H1 (cell line): ENCODE data around the gene ANKRD13B. TPM values are rescaled to one million over a fixed set of nuclear protein-coding genes. Genes with fewer than 3 reads are reported as not detected.
A peak's percentile ranks its signal among the peaks of the same experiment; 100 is the strongest.

Experiments
- CTCF ChIA-PET: fragments of 300-600 bp; sonication (Branson Sonifier 250); formaldehyde crosslinking; loops from one replicate; lab custom pipeline; 2021; ENCODE audit not compliant: partially characterized antibody; lab: Charles Lee
- POLR2A ChIA-PET: fragments of 300-600 bp; sonication (Branson Sonifier 250); formaldehyde crosslinking; loops from one replicate; lab custom pipeline; 2021; ENCODE audit warnings: inconsistent platforms; ENCODE audit not compliant: partially characterized antibody; lab: Charles Lee
- DNase-seq, 2 experiments: peaks; one replicate each; pipeline versions ENCODE4 v3.0.0 to v3.0.0-alpha.2; 2010 to 2022; ENCODE audit warnings: low spot score in 2 of 2, low read depth in 1 of 2, mixed read lengths in 1 of 2
- FAIRE-seq: peaks from 2 replicates; lab custom pipeline; 2011; peaks lifted over from hg19 to GRCh38; lab: Jason Lieb, UNC
- H2AFZ ChIP-seq: 2 replicates; pipeline ENCODE4 v1.8.1; 2012; ENCODE audit warnings: low read length, inconsistent platforms
- H2AK5ac ChIP-seq: 2 replicates; pipeline ENCODE4 v1.6.1; 2013; ENCODE audit warnings: low read depth, low read length
- H2BK120ac ChIP-seq: replicated peaks from 2 replicates; pipeline ENCODE3; 2013; ENCODE audit warnings: low read depth, low read length, inconsistent platforms
- H2BK12ac ChIP-seq: 2 replicates; pipeline ENCODE4 v1.6.1; 2013; ENCODE audit warnings: low read depth, low read length
- H2BK15ac ChIP-seq: 2 replicates; pipeline ENCODE4 v1.6.1; 2013; ENCODE audit warnings: low read length
- H2BK20ac ChIP-seq: 2 replicates; pipeline ENCODE4 v1.6.1; 2013; ENCODE audit warnings: low read length
- H2BK5ac ChIP-seq: 2 replicates; pipeline ENCODE4 v1.6.1; 2013; ENCODE audit warnings: low read depth, low read length
- H3K14ac ChIP-seq: 2 replicates; pipeline ENCODE4 v1.6.1; 2013; ENCODE audit warnings: inconsistent platforms; ENCODE audit not compliant: insufficient read length
- H3K18ac ChIP-seq: 2 replicates; pipeline ENCODE4 v1.6.1; 2013; ENCODE audit warnings: low read length; ENCODE audit errors: extremely low read depth
- H3K23ac ChIP-seq: 2 replicates; pipeline ENCODE4 v1.6.1; 2013; ENCODE audit warnings: inconsistent platforms; ENCODE audit not compliant: insufficient read length
- H3K23me2 ChIP-seq: 2 replicates; pipeline ENCODE4 v1.6.1; 2013; ENCODE audit warnings: low read depth, low read length
- H3K27ac ChIP-seq: 2 replicates; pipeline ENCODE4 v1.6.1; 2011; ENCODE audit warnings: low read depth, low read length, inconsistent platforms
- H3K27me3 ChIP-seq, 4 experiments: replicated peaks in 1 of 4; 1 replicate in 1 of 4; 2 replicates in 3 of 4; pipeline versions ENCODE4 v1.6.1 to v1.8.1; 2011 to 2013; ENCODE audit warnings: low read length in 3 of 4, mild to moderate bottlenecking in 3 of 4, inconsistent platforms in 2 of 4, mixed read lengths in 2 of 4, moderate library complexity in 1 of 4; ENCODE audit not compliant: control insufficient read depth in 3 of 4, insufficient read depth in 3 of 4; ENCODE audit errors: extremely low read depth in 1 of 4
- H3K36me3 ChIP-seq, 4 experiments: 2 replicates each; pipeline versions ENCODE4 v1.6.1 to v1.8.1; 2011 to 2013; ENCODE audit warnings: mild to moderate bottlenecking in 4 of 4, low read length in 3 of 4, moderate library complexity in 2 of 4, control low read depth in 1 of 4, inconsistent platforms in 1 of 4; ENCODE audit not compliant: insufficient read depth in 4 of 4, control insufficient read depth in 2 of 4
- H3K4ac ChIP-seq: replicated peaks from 2 replicates; pipeline ENCODE3; 2013; ENCODE audit warnings: low read length, low read depth, mixed read lengths, inconsistent platforms; ENCODE audit not compliant: insufficient read length
- H3K4me1 ChIP-seq, 4 experiments: replicated peaks in 1 of 4; 1 replicate in 1 of 4; 2 replicates in 3 of 4; pipeline versions ENCODE4 v1.6.1 to v1.8.1; 2011 to 2013; ENCODE audit warnings: low read length in 3 of 4, inconsistent platforms in 2 of 4, mixed read lengths in 1 of 4; ENCODE audit not compliant: insufficient read depth in 4 of 4, control insufficient read depth in 3 of 4
- H3K4me2 ChIP-seq, 2 experiments: 2 replicates each; pipeline versions ENCODE4 v1.6.1 to v1.8.1; 2011 to 2013; ENCODE audit warnings: low read depth in 2 of 2, low read length in 2 of 2, control low read depth in 1 of 2, inconsistent platforms in 1 of 2, mild to moderate bottlenecking in 1 of 2; ENCODE audit not compliant: insufficient read depth in 1 of 2
- H3K4me3 ChIP-seq, 4 experiments: fragments of 200-600, 300-600 bp in 1 of 4; sonication (generic), shearing (Covaris generic), sonication (Bioruptor Twin) in 1 of 4; 2 replicates each; pipeline versions ENCODE4 v1.5.1 to v1.8.1; 2011 to 2016; ENCODE audit warnings: low read length in 4 of 4, low read depth in 3 of 4, control low read depth in 2 of 4, inconsistent platforms in 2 of 4, mild to moderate bottlenecking in 2 of 4, mixed read lengths in 1 of 4, moderate library complexity in 1 of 4; ENCODE audit not compliant: insufficient read depth in 2 of 4; ENCODE audit errors: extremely low read depth in 1 of 4
- H3K56ac ChIP-seq: replicated peaks from 2 replicates; pipeline ENCODE3; 2013; ENCODE audit warnings: low read depth, mild to moderate bottlenecking, mixed read lengths, low read length, inconsistent platforms; ENCODE audit not compliant: insufficient read length
- H3K79me1 ChIP-seq: 2 replicates; pipeline ENCODE4 v1.6.1; 2013; ENCODE audit warnings: low read depth, low read length, control low read depth
- H3K79me2 ChIP-seq, 2 experiments: 2 replicates each; pipeline versions ENCODE4 v1.6.1 to v1.8.1; 2012 to 2013; ENCODE audit warnings: low read length in 2 of 2, mild to moderate bottlenecking in 2 of 2, inconsistent platforms in 1 of 2; ENCODE audit not compliant: insufficient read depth in 2 of 2, control insufficient read depth in 1 of 2
- H3K9ac ChIP-seq, 4 experiments: replicated peaks in 1 of 4; 1 replicate in 1 of 4; 2 replicates in 3 of 4; pipeline versions ENCODE4 v1.6.1 to v1.8.1; 2011 to 2013; ENCODE audit warnings: low read depth in 3 of 4, low read length in 3 of 4, control low read depth in 2 of 4, mild to moderate bottlenecking in 2 of 4, moderate library complexity in 2 of 4, inconsistent platforms in 1 of 4; ENCODE audit errors: extremely low read depth in 1 of 4
- H3K9me3 ChIP-seq, 2 experiments: 2 replicates each; pipeline versions ENCODE4 v1.6.1 to v1.8.1; 2012 to 2013; ENCODE audit warnings: mild to moderate bottlenecking in 2 of 2, moderate library complexity in 2 of 2, control low read depth in 1 of 2, inconsistent platforms in 1 of 2, low read depth in 1 of 2, low read length in 1 of 2, mixed read lengths in 1 of 2; ENCODE audit not compliant: insufficient read depth in 2 of 2
- H4K20me1 ChIP-seq, 2 experiments: replicated peaks in 1 of 2; 2 replicates each; pipeline versions ENCODE3 to v1.8.1; 2011 to 2013; ENCODE audit warnings: inconsistent platforms in 2 of 2, low read length in 2 of 2, mild to moderate bottlenecking in 1 of 2; ENCODE audit not compliant: insufficient read depth in 2 of 2, control insufficient read depth in 1 of 2
- H4K5ac ChIP-seq: 2 replicates; pipeline ENCODE4 v1.6.1; 2013; ENCODE audit warnings: low read length, low read depth, mixed read lengths, inconsistent platforms; ENCODE audit not compliant: insufficient read length
- H4K8ac ChIP-seq: 2 replicates; pipeline ENCODE4 v1.8.0; 2013; ENCODE audit warnings: mild to moderate bottlenecking, moderate library complexity, low read length, inconsistent platforms; ENCODE audit not compliant: insufficient read depth; ENCODE audit errors: extremely low read depth
- H4K91ac ChIP-seq: replicated peaks from 2 replicates; pipeline ENCODE3; 2013; ENCODE audit warnings: low read length, mixed read lengths, inconsistent platforms; ENCODE audit not compliant: insufficient read length
- ASH2L ChIP-seq: fragments of 200-600, 300-600 bp; sonication (generic); IDR thresholded peaks from one replicate; pipeline ENCODE4 v1.7.1; 2017; ENCODE audit warnings: low read length
- CBX8 ChIP-seq: fragments of 300-800, 300-1000 bp; sonication (generic); IDR thresholded peaks from 2 replicates; pipeline ENCODE4 v1.7.1; 2016; ENCODE audit warnings: low read depth, low read length, borderline replicate concordance
- JUN ChIP-seq: IDR thresholded peaks from 2 replicates; pipeline ENCODE4 v1.6.1; 2011; ENCODE audit warnings: low read depth, mild to moderate bottlenecking, improper control_type of control experiment, low read length
- KDM1A ChIP-seq: fragments of 200-600, 300-600 bp; sonication (generic); IDR thresholded peaks from 2 replicates; pipeline ENCODE4 v1.7.1; 2016; ENCODE audit warnings: mild to moderate bottlenecking, low read length, borderline replicate concordance
- MAFK ChIP-seq: IDR thresholded peaks from 2 replicates; pipeline ENCODE4 v1.6.1; 2012; ENCODE audit warnings: low read depth, mild to moderate bottlenecking, improper control_type of control experiment, low read length
- PHF8 ChIP-seq: fragments of 200-600 bp; sonication (generic); conservative IDR thresholded peaks from 2 replicates; pipeline ENCODE4 v1.7.1; 2012; ENCODE audit warnings: low read depth, mild to moderate bottlenecking, inconsistent platforms, low read length, moderate library complexity
- POLR2AphosphoS5 ChIP-seq: IDR thresholded peaks from 2 replicates; pipeline ENCODE4 v1.6.1; 2011; ENCODE audit warnings: low read depth, low read length
- POU5F1 ChIP-seq: IDR thresholded peaks from 2 replicates; pipeline ENCODE4 v1.6.1; 2011; ENCODE audit warnings: low read depth, mild to moderate bottlenecking, low read length, moderate library complexity
- RBBP5 ChIP-seq: IDR thresholded peaks from 2 replicates; pipeline ENCODE4 v1.7.1; 2012; ENCODE audit warnings: low read depth, mild to moderate bottlenecking, inconsistent platforms, low read length, moderate library complexity, borderline replicate concordance
- SRF ChIP-seq: IDR thresholded peaks from 2 replicates; pipeline ENCODE4 v1.6.1; 2011; ENCODE audit warnings: mild to moderate bottlenecking, low read depth, low read length, moderate library complexity
- TAF7 ChIP-seq: optimal IDR thresholded peaks from 2 replicates; pipeline ENCODE3; 2011; ENCODE audit warnings: low read depth, mild to moderate bottlenecking, inconsistent platforms, low read length, moderate library complexity, borderline replicate concordance
- YY1 ChIP-seq: IDR thresholded peaks from 2 replicates; pipeline ENCODE4 v1.6.1; 2011; ENCODE audit warnings: low read depth, mild to moderate bottlenecking, low read length
- WGBS, 2 experiments: shearing (Covaris generic) in 1 of 2; methylation state at CpG; one replicate each; pipeline versions ENCODE4 v1.1.6 to v1.1.7; 2013 to 2015; ENCODE audit warnings: low lambda C conversion rate in 2 of 2, mixed read lengths in 2 of 2, inconsistent platforms in 1 of 2, low coverage in 1 of 2, missing lambda C conversion rate in 1 of 2; ENCODE audit not compliant: insufficient replicate concordance in 2 of 2, insufficient coverage in 1 of 2, insufficient read length in 1 of 2; ENCODE audit errors: extremely low coverage in 1 of 2, missing lambda C conversion rate in 1 of 2; 5-methylcytosine and 5-hydroxymethylcytosine counted together
- polyA plus RNA-seq, 7 experiments: library from polyadenylated mRNA; depleted of rRNA in 3 of 7; stranded (reverse) in 5 of 7; unstranded in 2 of 7; fragments of >200 nt in 5 of 7; fragments of 200-250 nt in 2 of 7; gene quantifications; 1 replicate in 5 of 7; 2 replicates in 1 of 7; 4 replicates in 1 of 7; pipeline versions ENCODE4 v1.2.1 to v1.2.3, GENCODE V29; 2011 to 2013; ENCODE audit warnings: missing spikeins in 2 of 7, mixed read lengths in 2 of 7
- total RNA-seq: library from RNA; stranded (reverse); fragmentation: NEBNext Ultra II Directional; extraction: Animal tissue kit (Norgen Biotek cat#: 25700); gene quantifications from 2 replicates; pipeline ENCODE4 v1.2.1, GENCODE V29; 2021
- TF ChIP-seq, protein P1 (sequence below): IDR thresholded peaks from 2 replicates; pipeline ENCODE4 v1.6.1; 2011; ENCODE audit warnings: low read length, improper control_type of control experiment

The ANKRD13B gene
- total and polyA plus RNA-seq, 2 of the 8 experiments (the other 6 are each of a cell fraction or from before 2014, with no cell fraction given) = 16.4 to 48.5 TPM

DNA sequence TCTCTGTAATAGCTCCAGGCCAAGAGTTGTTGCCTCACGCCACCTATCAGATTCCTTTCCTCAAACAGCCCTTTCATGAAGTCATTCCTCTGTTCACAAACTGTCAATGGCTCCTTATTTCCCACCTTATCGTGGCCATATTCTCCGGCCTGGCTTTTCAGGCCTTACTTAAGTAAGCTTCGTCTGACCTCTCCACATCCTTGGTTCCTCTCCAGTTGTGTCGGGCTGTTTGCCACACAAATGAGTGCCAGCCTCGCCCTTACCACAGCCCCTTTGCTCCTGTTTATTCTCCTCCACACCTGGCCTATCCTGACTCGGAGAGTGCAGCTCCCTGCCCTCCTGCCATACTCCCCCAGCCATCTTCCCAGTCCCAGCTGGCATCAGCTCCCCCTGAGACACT, 22.4 kb upstream of the ANKRD13B start:
- H3K79me2 ChIP-seq = no peaks in the 10 kb centered on the region
- no peak overlapping the region for H2AFZ ChIP-seq
- H3K4me2 ChIP-seq = no peak overlapping the region
- no peak overlapping the region for H3K56ac ChIP-seq
- H3K23me2 ChIP-seq = peaks cover 27% of the 10 kb centered on the region
- POLR2A ChIA-PET = interaction anchor here (2.0 to 2.5 kb wide), 2 partner anchors 15 to 23 kb away, joined by 5 to 6 read pairs; partner anchors contain the start of gene ANKRD13B
- peaks cover 11 to 33% (median 23%) of the 10 kb centered on the region in 4 experiments for H3K27me3 ChIP-seq
- no peak overlapping the region for H4K8ac ChIP-seq
- no peak overlapping the region for H2BK5ac ChIP-seq
- no peaks in the 10 kb centered on the region for H3K9me3 ChIP-seq
- H3K4ac ChIP-seq = no peak overlapping the region
- H2AK5ac ChIP-seq = no peak overlapping the region
- H3K36me3 ChIP-seq = peaks cover 2 to 7% (median 5%) of the 10 kb centered on the region in 4 experiments; a peak in 5 of 8 replicates
- no peak overlapping the region for H3K23ac ChIP-seq
- H3K14ac ChIP-seq = no peak overlapping the region
- no peak overlapping the region for H4K91ac ChIP-seq
- WGBS, 2 experiments = 88% methylated on average over 7 of the region's 7 CpGs; no CpG with 5 or more reads in 1 of the 2 experiments
- H3K18ac ChIP-seq = no peak overlapping the region
- no peak overlapping the region for H2BK120ac ChIP-seq
- H3K9ac ChIP-seq = no peak overlapping the region
- no peak for FAIRE-seq
- no peak overlapping the region for H4K5ac ChIP-seq
- peaks cover under 1 to 1% of the 10 kb centered on the region in 2 experiments for H4K20me1 ChIP-seq
- H3K27ac ChIP-seq = no peak overlapping the region
- H3K4me3 ChIP-seq = no peak overlapping the region
- CTCF ChIA-PET = interaction anchor here (1.0 to 15.3 kb wide), 9 partner anchors 9 to 523 kb away, joined by 3 to 167 read pairs (median 9); partner anchors contain the start of genes ANKRD13B and CORO6
- H2BK15ac ChIP-seq = no peak overlapping the region
- H3K4me1 ChIP-seq = peaks cover 3 to 14% (median 10%) of the 10 kb centered on the region in 4 experiments; a peak in 6 of 7 replicates
- no peak overlapping the region for H2BK20ac ChIP-seq
- DNase-seq = peak in 1 of 2 experiments; percentile 33
- no peaks in the 10 kb centered on the region for H3K79me1 ChIP-seq
- H2BK12ac ChIP-seq = peak overlapping the region; percentile 50; the same call in 1 of the 2 replicates
- TF ChIP-seq PHF8 (no peak), POLR2AphosphoS5 (no peak), ASH2L (no peak), SRF (no peak), MAFK (no peak), KDM1A (no peak), JUN (no peak), POU5F1 (no peak), YY1 (no peak), CBX8 (no peak), RBBP5 (no peak), TAF7 (no peak)
- TF ChIP-seq, protein P1, sequence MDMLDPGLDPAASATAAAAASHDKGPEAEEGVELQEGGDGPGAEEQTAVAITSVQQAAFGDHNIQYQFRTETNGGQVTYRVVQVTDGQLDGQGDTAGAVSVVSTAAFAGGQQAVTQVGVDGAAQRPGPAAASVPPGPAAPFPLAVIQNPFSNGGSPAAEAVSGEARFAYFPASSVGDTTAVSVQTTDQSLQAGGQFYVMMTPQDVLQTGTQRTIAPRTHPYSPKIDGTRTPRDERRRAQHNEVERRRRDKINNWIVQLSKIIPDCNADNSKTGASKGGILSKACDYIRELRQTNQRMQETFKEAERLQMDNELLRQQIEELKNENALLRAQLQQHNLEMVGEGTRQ = no peak
